Liver (tissue), 3 donors: ENCODE measurements around the gene UGT1A5.

Experiments
- GABPA ChIP-seq, 2 donors: IDR thresholded peaks in 1 of 2; conservative IDR thresholded peaks in 1 of 2; 2 replicates each; pipeline ENCODE4 v1.6.1; 2016; ENCODE audit warnings: antibody characterized with exemption in 2 of 2, mild to moderate bottlenecking in 1 of 2, moderate library complexity in 1 of 2
- JUND ChIP-seq, 2 donors: IDR thresholded peaks; 2 replicates each; pipeline ENCODE4 v1.6.1; 2016; ENCODE audit warnings: antibody characterized with exemption in 2 of 2
- TF ChIP-seq, protein P1 (sequence below): fragments of 150-350 bp; IDR thresholded peaks from 2 replicates; pipeline ENCODE4 v1.5.1; 2017; ENCODE audit warnings: improper control_type of control experiment, low read depth, low read length; ENCODE audit not compliant: missing input control
- donor health status: healthy.
- donor health status: healthy.

DNA sequence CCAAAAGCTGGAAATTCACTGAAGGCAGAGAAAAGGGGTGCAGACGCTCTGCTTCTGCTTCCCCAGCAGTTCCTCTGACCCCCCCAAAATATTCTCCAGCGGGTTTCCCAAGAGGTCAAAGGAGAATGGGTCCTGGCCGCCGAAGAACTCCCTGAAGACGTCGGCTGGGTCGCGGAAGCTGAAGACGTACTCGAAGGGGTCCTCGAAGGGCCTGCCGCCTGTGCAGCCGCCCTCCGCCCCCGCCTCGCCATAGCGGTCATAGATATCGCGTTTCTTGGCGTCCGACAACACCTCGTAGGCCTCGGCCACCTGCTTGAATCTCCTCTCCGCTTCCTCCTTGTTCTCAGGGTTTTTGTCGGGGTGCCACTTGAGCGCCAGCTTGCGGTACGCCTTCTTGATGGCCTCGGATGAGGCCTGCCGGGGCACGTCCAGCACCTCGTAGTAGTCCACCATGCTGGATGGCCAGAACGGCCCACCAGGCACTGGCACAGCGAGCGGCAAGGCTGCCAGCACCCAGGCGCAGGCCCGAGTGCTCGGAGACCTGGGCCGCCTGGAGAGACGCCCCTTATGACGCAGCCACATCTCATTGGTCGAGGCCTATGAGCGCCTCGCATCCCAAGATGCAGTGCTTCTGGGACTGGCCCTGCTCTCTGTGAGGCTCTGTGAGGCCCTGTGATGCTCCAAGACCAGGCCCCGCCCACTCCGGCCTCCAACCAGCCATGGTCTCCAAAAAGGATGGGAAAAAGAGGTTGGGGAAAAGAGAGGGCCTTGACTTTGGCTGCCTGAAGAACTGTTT is 31.0 kb downstream of the UGT1A5 start:
- TF ChIP-seq JUND (IDR thresholded peaks at IDR 0.05), result no peak
- TF ChIP-seq, protein P1, sequence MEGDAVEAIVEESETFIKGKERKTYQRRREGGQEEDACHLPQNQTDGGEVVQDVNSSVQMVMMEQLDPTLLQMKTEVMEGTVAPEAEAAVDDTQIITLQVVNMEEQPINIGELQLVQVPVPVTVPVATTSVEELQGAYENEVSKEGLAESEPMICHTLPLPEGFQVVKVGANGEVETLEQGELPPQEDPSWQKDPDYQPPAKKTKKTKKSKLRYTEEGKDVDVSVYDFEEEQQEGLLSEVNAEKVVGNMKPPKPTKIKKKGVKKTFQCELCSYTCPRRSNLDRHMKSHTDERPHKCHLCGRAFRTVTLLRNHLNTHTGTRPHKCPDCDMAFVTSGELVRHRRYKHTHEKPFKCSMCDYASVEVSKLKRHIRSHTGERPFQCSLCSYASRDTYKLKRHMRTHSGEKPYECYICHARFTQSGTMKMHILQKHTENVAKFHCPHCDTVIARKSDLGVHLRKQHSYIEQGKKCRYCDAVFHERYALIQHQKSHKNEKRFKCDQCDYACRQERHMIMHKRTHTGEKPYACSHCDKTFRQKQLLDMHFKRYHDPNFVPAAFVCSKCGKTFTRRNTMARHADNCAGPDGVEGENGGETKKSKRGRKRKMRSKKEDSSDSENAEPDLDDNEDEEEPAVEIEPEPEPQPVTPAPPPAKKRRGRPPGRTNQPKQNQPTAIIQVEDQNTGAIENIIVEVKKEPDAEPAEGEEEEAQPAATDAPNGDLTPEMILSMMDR, result no peak
- TF ChIP-seq GABPA (IDR thresholded peaks at IDR 0.05 in 1 of 2, conservative IDR thresholded peaks at IDR 0.05 in 1 of 2), result no peak
